NCI-H1105 treated with DMSO at 0.1 percent for 48 hours (cell line): ENCODE results near the gene REPS2.
A peak's percentile ranks its signal among the peaks of the same experiment; 100 is the strongest.

Experiments used
- DNase-seq: peaks from one replicate; lab custom pipeline; 2025; lab: John Stamatoyannopoulos, UW

REPS2 gene

GRCh38 chrX:17082831-17083230 is 136.4 kb downstream of the REPS2 start:
- DNase-seq: peak; percentile 10

GRCh38 chrX:17086317-17086716 is 139.9 kb downstream of the REPS2 start:
- no peak for DNase-seq

GRCh38 chrX:17095161-17095560 is 148.7 kb downstream of the REPS2 start:
- DNase-seq: no peak

- DNase-seq: no peak
Measured at GRCh38 chrX:17098516-17099247, 152.2 kb downstream of the REPS2 start.

- DNase-seq: no peak
Measured at GRCh38 chrX:17104433-17104832, 158.0 kb downstream of the REPS2 start.

- DNase-seq: no peak
Measured at GRCh38 chrX:17120816-17121215, 174.4 kb downstream of the REPS2 start.

- no peak for DNase-seq
Measured at GRCh38 chrX:17154001-17154400, 207.5 kb downstream of the REPS2 start.

- no peak for DNase-seq
Measured at GRCh38 chrX:17160975-17161374, 214.5 kb downstream of the REPS2 start.

GRCh38 chrX:17161991-17162390 is 215.5 kb downstream of the REPS2 start:
- DNase-seq: no peak

- no peak for DNase-seq
Measured at GRCh38 chrX:17164079-17164478, 217.6 kb downstream of the REPS2 start.

GRCh38 chrX:17164941-17165340 is 218.5 kb downstream of the REPS2 start:
- no peak for DNase-seq

- DNase-seq: no peak
Measured at GRCh38 chrX:17167915-17168314, 221.5 kb downstream of the REPS2 start.

- DNase-seq: no peak
Measured at GRCh38 chrX:17170973-17171372, 224.5 kb downstream of the REPS2 start.

- DNase-seq: no peak
Measured at GRCh38 chrX:17174671-17175070, 228.2 kb downstream of the REPS2 start.

- no peak for DNase-seq
Measured at GRCh38 chrX:17182317-17182716, 235.9 kb downstream of the REPS2 start.

- no peak for DNase-seq
Measured at GRCh38 chrX:17183566-17183965, 237.1 kb downstream of the REPS2 start.

GRCh38 chrX:17185431-17185830 is 239.0 kb downstream of the REPS2 start:
- no peak for DNase-seq

- no peak for DNase-seq
Measured at GRCh38 chrX:17187136-17187756, 240.8 kb downstream of the REPS2 start.

GRCh38 chrX:17192106-17192505 is 245.6 kb downstream of the REPS2 start:
- no peak for DNase-seq
